Inflammatory macrophage treated with lipopolysaccharide for 4 hours (primary cell): Measurements from ENCODE around the gene RELB.

Experiments used
- DNase-seq: peaks from one replicate; pipeline ENCODE4 v3.0.0-alpha.2; 2020

Gene RELB

GRCh38 chr19:45023048-45023447 lies 21.8 kb downstream of the RELB start:
- DNase-seq: no peak

DNA sequence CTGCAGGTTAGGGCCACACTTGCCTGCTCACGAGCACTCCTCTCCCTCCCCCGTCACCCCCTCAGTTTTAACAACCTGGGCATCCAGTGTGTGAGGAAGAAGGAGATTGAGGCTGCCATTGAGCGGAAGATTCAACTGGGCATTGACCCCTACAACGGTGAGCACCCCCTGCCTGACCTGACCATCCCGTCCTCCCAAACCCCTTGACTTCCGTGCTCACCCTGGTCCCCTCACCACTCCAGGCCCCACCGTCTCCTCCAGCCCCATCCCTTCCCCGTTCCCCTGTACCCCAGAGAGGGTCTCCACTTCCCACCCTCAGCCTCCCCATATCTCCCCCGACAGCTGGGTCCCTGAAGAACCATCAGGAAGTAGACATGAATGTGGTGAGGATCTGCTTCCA lies 24.0 kb downstream of the RELB start:
- DNase-seq: no peak

DNA sequence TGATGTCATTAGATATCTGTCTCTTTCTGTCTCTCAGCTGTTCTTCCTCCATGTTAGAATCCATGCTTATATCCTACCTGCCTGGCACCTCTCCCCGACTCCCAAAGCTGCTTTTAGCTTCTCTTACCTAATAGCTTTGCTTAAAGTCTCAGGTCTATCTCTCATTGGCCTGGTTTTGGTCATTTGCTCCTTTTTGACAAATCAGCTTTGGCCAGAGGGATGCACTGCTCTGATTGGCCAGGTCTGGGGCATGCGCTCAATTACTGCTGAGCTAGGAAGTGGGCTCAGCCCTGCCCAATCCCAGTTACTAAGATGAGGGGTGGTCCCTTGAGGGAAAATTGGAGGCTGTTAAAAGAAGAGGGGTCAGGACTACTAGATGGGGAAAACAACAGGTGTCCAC lies 26.1 kb downstream of the RELB start:
- DNase-seq: peak; percentile 6

DNA sequence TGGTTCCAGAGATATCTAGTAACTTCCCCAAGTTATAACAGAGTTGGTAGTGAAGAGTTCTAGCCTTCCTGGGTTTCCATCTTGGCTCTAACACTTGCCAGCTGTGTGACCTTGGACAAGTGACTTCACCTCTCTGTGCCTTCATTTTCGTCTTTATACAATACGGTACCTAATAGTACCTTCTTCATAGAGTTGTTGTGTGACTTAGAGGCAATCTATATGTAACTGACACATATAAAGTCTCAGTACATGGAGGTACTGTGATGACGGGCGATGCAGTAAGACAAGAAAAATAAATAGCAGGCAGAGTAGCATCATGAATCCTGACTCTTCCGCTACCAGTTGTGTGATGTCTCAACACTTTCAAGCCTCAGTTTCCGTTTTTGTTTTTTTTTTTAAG lies 29.6 kb downstream of the RELB start:
- no peak for DNase-seq

GRCh38 chr19:45032421-45032820 lies 31.2 kb downstream of the RELB start:
- no peak for DNase-seq

- DNase-seq: no peak
These were observed 34.5 kb downstream of the RELB start for GRCh38 chr19:45035755-45036154.

DNA sequence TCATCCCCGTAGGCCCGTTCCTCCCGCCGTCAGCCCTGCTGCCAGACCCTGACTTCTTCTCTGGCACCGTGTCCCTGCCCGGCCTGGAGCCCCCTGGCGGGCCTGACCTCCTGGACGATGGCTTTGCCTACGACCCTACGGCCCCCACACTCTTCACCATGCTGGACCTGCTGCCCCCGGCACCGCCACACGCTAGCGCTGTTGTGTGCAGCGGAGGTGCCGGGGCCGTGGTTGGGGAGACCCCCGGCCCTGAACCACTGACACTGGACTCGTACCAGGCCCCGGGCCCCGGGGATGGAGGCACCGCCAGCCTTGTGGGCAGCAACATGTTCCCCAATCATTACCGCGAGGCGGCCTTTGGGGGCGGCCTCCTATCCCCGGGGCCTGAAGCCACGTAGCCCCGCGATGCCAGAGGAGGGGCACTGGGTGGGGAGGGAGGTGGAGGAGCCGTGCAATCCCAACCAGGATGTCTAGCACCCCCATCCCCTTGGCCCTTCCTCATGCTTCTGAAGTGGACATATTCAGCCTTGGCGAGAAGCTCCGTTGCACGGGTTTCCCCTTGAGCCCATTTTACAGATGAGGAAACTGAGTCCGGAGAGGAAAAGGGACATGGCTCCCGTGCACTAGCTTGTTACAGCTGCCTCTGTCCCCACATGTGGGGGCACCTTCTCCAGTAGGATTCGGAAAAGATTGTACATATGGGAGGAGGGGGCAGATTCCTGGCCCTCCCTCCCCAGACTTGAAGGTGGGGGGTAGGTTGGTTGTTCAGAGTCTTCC lies 36.3 kb downstream of the RELB start:
- DNase-seq: no peak

- peak; percentile 92 for DNase-seq
These were observed 37.9 kb downstream of the RELB start, which contains the start of gene CLASRP for GRCh38 chr19:45038931-45039893. CLASRP (plus strand) TSS chr19:45039045; CDS start chr19:45040213, 1,168 bp downstream.

- DNase-seq: peak; percentile 87
These were observed 39.0 kb downstream of the RELB start for GRCh38 chr19:45040059-45040771.

DNA sequence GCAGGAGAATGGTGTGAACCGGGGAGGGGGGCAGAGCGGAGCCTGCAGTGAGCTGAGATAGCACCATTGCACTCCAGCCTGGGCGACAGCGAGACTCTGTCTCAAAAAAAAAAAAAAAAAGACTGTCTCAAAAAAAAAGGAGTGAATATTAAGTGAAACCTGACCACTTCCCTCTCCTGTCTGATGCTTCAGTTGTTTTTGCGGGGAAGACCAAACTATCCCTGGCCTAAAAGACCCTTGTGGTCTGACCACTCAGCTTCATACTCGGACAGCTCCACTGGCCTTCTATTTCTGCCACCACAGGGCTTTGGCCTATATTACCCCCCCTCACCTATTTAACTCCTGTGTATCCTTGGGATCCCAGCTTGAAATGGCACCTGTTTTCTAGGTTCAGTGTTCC lies 39.9 kb downstream of the RELB start:
- DNase-seq: no peak

DNA sequence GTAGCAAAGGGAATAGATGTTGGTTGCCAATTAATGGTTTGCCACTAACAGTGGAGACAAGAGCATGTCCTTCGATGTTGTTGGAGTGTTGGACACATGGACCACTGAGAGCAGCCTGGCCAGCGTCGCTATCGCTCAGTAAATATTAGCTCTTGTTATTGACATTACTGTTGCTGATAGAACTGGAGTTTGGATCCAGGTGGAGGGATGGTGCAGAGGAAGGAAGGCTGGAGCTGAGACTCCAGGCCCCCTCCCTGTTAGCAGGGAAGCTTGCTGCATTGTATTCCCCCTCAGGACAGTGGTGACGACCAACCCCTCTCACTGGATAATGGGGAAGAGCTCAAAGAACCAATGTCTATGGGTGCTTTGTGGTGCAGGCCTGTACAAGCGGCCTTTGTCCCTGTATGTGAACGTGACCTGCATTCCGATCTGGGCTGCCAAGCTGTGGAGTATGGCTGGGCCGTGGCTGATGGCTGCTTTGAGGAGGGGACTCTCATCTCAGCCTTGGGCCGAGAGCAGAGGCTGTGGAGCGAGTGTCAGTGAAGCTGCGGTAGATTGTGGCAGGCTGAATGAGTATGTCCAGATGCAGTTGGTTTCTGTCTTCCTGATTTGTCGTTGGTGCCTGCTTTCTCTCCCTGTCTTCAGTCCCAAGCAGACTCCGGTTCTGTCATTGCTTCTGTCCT lies 44.5 kb downstream of the RELB start:
- no peak for DNase-seq

- DNase-seq: no peak
These were observed 45.1 kb downstream of the RELB start for GRCh38 chr19:45046355-45046754.

DNA sequence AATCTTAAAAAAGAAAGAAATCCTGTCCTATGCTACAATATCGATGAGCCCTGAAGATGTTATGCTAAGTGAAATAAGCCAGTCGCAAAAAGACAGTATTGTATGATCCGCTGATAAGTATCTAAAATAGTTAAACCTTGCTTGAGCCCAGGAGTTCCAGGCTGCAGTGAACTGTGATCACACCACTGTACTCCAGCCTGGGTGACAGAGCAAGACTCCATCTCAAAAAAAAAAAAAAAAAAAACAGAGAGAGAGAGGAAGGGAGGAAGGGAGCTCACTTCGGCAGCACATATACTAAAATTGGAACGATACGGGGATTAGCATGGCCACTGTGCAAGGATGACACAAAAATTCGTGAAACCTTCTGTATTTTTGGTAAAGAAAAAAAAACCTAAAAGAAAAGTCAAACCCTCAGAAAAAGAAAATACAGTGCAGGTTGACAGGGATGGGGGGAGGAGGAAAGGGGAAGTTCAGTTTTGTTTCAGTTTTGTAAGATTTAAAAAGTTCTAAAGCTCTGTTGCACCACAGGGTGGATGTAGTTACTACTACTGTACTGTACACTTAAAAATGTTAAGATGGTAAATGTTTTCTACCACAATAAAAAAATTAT lies 46.0 kb downstream of the RELB start:
- DNase-seq: peak; percentile 72

- DNase-seq: no peak
These were observed 47.9 kb downstream of the RELB start for GRCh38 chr19:45049073-45049736.

DNA sequence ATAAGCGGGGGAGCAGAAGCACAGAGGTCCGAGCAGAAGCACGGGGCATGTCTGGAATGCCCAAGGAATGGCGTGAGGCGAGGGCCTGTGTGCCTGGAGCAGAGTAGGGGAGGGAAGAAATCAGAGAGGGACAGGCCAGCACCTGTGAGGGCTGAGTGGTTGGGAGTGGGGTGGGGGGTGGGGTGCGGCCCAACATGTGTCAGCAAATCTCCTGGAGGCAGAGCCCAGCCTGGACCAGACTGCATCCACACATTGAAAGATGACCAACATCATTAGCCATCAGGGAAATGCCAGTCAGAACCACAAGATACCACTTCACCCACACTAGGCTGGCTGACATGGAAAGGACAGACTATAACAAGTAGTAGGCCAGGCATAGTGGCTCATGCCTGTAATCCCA lies 48.8 kb downstream of the RELB start:
- DNase-seq: no peak

- no peak for DNase-seq
These were observed 50.8 kb downstream of the RELB start for GRCh38 chr19:45051929-45052579.

GRCh38 chr19:45056831-45057230 lies 55.6 kb downstream of the RELB start:
- DNase-seq: no peak

DNA sequence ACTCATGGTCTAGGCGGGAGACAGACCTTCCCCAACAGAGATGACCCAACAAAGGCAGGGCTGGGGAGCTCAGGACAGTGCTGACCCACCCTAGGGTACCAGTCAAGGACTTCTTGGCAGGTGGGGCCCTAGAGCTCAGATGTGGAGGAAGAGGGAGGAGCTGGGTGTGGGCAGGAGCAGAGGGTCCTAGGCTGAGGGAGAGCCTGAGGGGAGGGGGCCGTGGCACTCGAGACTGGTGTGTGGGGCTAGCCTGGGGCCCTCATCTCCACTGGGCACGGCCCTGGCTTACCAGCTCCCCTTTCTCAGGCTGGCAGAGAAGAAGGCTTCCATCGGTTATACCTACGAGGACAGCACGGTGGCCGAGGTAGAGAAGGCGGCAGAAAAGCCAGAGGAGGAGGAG lies 56.2 kb downstream of the RELB start:
- no peak for DNase-seq

DNA sequence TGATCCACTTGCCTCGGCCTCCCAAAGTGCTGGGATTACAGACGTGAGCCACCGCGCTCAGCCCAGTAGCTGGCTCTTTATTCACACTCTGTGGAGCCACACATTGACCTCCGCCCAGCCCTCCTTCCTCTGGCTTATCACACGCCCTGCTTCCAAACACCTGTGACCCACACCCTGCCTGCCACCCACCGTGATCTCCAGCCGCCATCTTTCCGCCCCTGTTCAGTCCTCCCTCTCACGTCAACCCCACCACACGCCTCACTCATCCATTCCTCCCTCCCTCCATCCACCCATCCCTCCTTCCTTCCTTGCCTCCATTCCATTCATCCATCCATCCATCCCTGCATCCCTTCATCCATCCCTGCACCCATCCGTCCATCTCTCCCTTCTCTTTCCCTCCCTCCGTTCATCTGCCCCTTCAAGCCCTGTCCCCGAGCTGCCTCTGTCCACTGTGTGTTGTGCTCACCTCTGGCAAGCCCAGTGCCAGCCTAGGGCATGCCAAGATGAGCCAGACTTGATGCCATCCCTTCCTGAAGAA lies 57.4 kb downstream of the RELB start:
- no peak for DNase-seq

- peak; percentile 78 for DNase-seq
These were observed 58.1 kb downstream of the RELB start for GRCh38 chr19:45059258-45059965.
